ENCODE results near the gene PLAC1. TPM values are rescaled to one million over a fixed set of nuclear protein-coding genes. Genes with fewer than 3 reads are reported as not detected.

PLAC1 gene
- total RNA-seq, 2 donors from 2014 or later: not detected

GRCh38 chrX:134626434-134626833 is 31.8 kb downstream of the PLAC1 start:
- ATAC-seq (ENCODE audit: insufficient number of reproducible peaks, low FRiP score, low read depth): no peak
- H3K4me1 ChIP-seq (ENCODE audit: control insufficient read depth in 1 of 2, low read depth in 2 of 2): peaks cover 0 to 21% of the 10 kb centered on the region in 2 donors
- no peaks in the 10 kb centered on the region for H3K27me3 ChIP-seq (replicated peaks; ENCODE audit: insufficient read depth)

GRCh38 chrX:134625315-134625718 is 33.0 kb downstream of the PLAC1 start:
- peak overlapping the region in 1 of 2 donors; percentile 26 for H3K27ac ChIP-seq
- H3K4me3 ChIP-seq: peak overlapping the region; percentile 50
- no peaks in the 10 kb centered on the region for H3K27me3 ChIP-seq (replicated peaks; ENCODE audit: insufficient read depth)
- no peak for TF ChIP-seq CTCF (IDR thresholded peaks at IDR 0.05)
- H3K36me3 ChIP-seq: no peaks in the 10 kb centered on the region
- ATAC-seq (ENCODE audit: insufficient number of reproducible peaks, low FRiP score, low read depth) (peak; percentile 86), DNase-seq (ENCODE audit: low spot score) (no peak)
- peaks cover 0 to 21% of the 10 kb centered on the region in 2 donors for H3K4me1 ChIP-seq (ENCODE audit: control insufficient read depth in 1 of 2, low read depth in 2 of 2)
- no peaks in the 10 kb centered on the region for H3K9me3 ChIP-seq

More at GRCh38 chrX:134626434-134626833, 31.8 kb downstream of the PLAC1 start:
- Histone ChIP-seq H3K36me3 (no peaks in the 10 kb centered on the region), H3K27ac (no peak overlapping the region), H3K4me3 (no peak overlapping the region), H3K9me3 (no peaks in the 10 kb centered on the region)
- no peak for TF ChIP-seq CTCF (IDR thresholded peaks at IDR 0.05)
- no peak for DNase-seq (ENCODE audit: low spot score)

GRCh38 chrX:134624046-134624430 is 34.2 kb downstream of the PLAC1 start:
- Histone ChIP-seq H3K4me3 (no peak overlapping the region), H3K36me3 (no peaks in the 10 kb centered on the region), H3K9me3 (no peaks in the 10 kb centered on the region), H3K27me3 (replicated peaks; ENCODE audit: insufficient read depth) (no peaks in the 10 kb centered on the region), H3K4me1 (ENCODE audit: control insufficient read depth in 1 of 2, low read depth in 2 of 2) (peaks cover 0 to 21% of the 10 kb centered on the region in 2 donors), H3K27ac (no peak overlapping the region)
- DNase-seq (ENCODE audit: low spot score): no peak
- ATAC-seq (ENCODE audit: insufficient number of reproducible peaks, low FRiP score, low read depth): no peak
- no peak for TF ChIP-seq CTCF (IDR thresholded peaks at IDR 0.05)

GRCh38 chrX:134623293-134624045 is 34.8 kb downstream of the PLAC1 start:
- Histone ChIP-seq H3K27ac (no peak overlapping the region), H3K36me3 (no peaks in the 10 kb centered on the region), H3K27me3 (replicated peaks; ENCODE audit: insufficient read depth) (no peaks in the 10 kb centered on the region), H3K4me1 (ENCODE audit: control insufficient read depth in 1 of 2, low read depth in 2 of 2) (peaks cover 0 to 21% of the 10 kb centered on the region in 2 donors), H3K9me3 (no peaks in the 10 kb centered on the region), H3K4me3 (no peak overlapping the region)
- DNase-seq (ENCODE audit: low spot score): no peak
- no peak for ATAC-seq (ENCODE audit: insufficient number of reproducible peaks, low FRiP score, low read depth)
- no peak for TF ChIP-seq CTCF (IDR thresholded peaks at IDR 0.05)

- no peaks in the 10 kb centered on the region for H3K27me3 ChIP-seq (replicated peaks; ENCODE audit: insufficient read depth)
- no peak for DNase-seq (ENCODE audit: low spot score)
- H3K4me1 ChIP-seq (ENCODE audit: control insufficient read depth in 1 of 2, low read depth in 2 of 2): peaks cover 0 to 21% of the 10 kb centered on the region in 2 donors
- H3K9me3 ChIP-seq: no peaks in the 10 kb centered on the region
- H3K36me3 ChIP-seq: no peaks in the 10 kb centered on the region
- no peak overlapping the region for H3K27ac ChIP-seq
- no peak for ATAC-seq (ENCODE audit: insufficient number of reproducible peaks, low FRiP score, low read depth)
- no peak for TF ChIP-seq CTCF (IDR thresholded peaks at IDR 0.05)
- no peak overlapping the region for H3K4me3 ChIP-seq
Observed at GRCh38 chrX:134622813-134623185, 35.5 kb downstream of the PLAC1 start.
